Ovary (tissue), 3 donors: ENCODE results near the gene NALF2.

Experiments used
- CTCF ChIP-seq, 3 donors: fragments of 450-650 bp in 2 of 3; fragments of 200-600 bp in 1 of 3; IDR thresholded peaks; one replicate each; pipeline versions ENCODE4 v1.5.1 to v1.8.0; 2016 to 2022; ENCODE audit warnings: antibody characterized with exemption in 3 of 3, mild to moderate bottlenecking in 1 of 3
- POLR2A ChIP-seq: fragments of 450-650 bp; IDR thresholded peaks from one replicate; pipeline ENCODE4 v1.6.1; 2017; ENCODE audit warnings: antibody characterized with exemption, mild to moderate bottlenecking, moderate library complexity
- donor health status: DM: no; HTN: no; CAD: no.

- TF ChIP-seq POLR2A (no peak), CTCF (IDR thresholded peaks at IDR 0.05) (no peak)
These were observed 35.3 kb downstream of the NALF2 start for GRCh38 chrX:69539437-69539836.
